HUES64 (cell line): ENCODE data around the gene RNF8. TPM values are rescaled to one million over a fixed set of nuclear protein-coding genes. Genes with fewer than 3 reads are reported as not detected.
"Not testable (repeated sequence)": the region's sequence is repeated elsewhere in the genome, so short reads cannot be mapped to it uniquely, and the experiment has no call there.

Experiments used
- H3K27ac ChIP-seq: 2 replicates; pipeline ENCODE4 v1.7.0; 2013; ENCODE audit warnings: low read depth, low read length, inconsistent platforms
- H3K27me3 ChIP-seq: 2 replicates; pipeline ENCODE4 v1.6.1; 2013; ENCODE audit warnings: mild to moderate bottlenecking, low read length; ENCODE audit not compliant: insufficient read depth
- H3K36me3 ChIP-seq: 2 replicates; pipeline ENCODE4 v1.6.1; 2013; ENCODE audit warnings: mild to moderate bottlenecking, low read length; ENCODE audit not compliant: insufficient read depth
- H3K4me1 ChIP-seq: 2 replicates; pipeline ENCODE4 v1.6.1; 2013; ENCODE audit warnings: mild to moderate bottlenecking, low read length, moderate library complexity; ENCODE audit not compliant: insufficient read depth
- H3K4me3 ChIP-seq: 2 replicates; pipeline ENCODE4 v1.5.1; 2013; ENCODE audit warnings: mild to moderate bottlenecking, low read length, moderate library complexity
- H3K9ac ChIP-seq: 2 replicates; pipeline ENCODE4 v1.6.1; 2013; ENCODE audit warnings: mild to moderate bottlenecking, low read depth, low read length
- H3K9me3 ChIP-seq: 2 replicates; pipeline ENCODE4 v1.6.1; 2013; ENCODE audit warnings: low read depth, low read length; ENCODE audit not compliant: insufficient read depth
- WGBS: fragments of 150-250, 120-280 bp; methylation state at CpG from one replicate; pipeline ENCODE4 v1.1.7; 2013; ENCODE audit warnings: missing lambda C conversion rate; 5-methylcytosine and 5-hydroxymethylcytosine counted together
- polyA plus RNA-seq, 2 experiments: library from polyadenylated mRNA; stranded (reverse); fragments of 50-300 nt; gene quantifications; one replicate each; pipeline ENCODE4 v1.2.3, GENCODE V29; 2013

Gene RNF8, protein sequence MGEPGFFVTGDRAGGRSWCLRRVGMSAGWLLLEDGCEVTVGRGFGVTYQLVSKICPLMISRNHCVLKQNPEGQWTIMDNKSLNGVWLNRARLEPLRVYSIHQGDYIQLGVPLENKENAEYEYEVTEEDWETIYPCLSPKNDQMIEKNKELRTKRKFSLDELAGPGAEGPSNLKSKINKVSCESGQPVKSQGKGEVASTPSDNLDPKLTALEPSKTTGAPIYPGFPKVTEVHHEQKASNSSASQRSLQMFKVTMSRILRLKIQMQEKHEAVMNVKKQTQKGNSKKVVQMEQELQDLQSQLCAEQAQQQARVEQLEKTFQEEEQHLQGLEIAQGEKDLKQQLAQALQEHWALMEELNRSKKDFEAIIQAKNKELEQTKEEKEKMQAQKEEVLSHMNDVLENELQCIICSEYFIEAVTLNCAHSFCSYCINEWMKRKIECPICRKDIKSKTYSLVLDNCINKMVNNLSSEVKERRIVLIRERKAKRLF
- 29.1 TPM for polyA plus RNA-seq (2013, experiment 1 of 2)
- 28.0 TPM for polyA plus RNA-seq (2013, experiment 2 of 2)

DNA sequence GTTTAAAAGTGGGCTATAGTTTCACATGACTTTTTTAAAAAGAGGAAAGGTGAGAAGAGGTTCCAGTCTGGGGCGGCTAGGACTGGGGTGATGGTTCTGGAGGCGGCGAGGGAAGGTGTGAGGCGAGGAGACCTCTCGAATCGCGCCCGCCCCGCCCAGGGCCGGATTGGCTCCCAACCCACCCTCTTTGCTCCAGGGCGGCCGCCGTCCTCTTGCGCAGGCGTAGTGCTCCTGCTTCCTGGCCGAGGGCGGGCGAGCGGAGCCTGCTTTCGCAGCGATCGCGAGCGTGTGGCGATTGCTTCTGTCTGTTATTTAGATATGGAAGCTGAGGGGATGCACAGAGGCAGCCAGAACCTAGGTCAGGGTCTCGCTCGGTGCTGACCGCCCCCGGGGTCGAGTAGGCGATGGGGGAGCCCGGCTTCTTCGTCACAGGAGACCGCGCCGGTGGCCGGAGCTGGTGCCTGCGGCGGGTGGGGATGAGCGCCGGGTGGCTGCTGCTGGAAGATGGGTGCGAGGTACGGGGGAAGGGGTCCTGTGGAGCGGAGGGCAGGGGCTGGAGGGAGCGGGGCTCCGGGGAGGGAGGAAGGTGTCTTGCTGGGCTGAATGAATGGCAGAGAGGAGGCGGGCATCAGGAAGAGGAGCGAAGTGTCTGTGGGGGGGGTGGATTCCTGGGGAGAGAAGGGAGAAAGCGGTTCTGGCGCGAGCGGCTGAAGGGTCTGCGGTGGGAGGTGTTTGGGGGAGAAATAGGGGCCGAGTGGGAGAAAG, at the start of gene RNF8:
Gene RNF8 (plus strand): TSS at position 223 of the 765 bp plus-strand sequence. CDS start 182 bp downstream, at position 405.
- Histone ChIP-seq H3K27ac (peak within 1 kb of the TSS; percentile 80), H3K9ac (peak within 1 kb of the TSS; percentile 84), H3K4me3 (peak within 1 kb of the TSS; percentile 98), H3K9me3 (no peaks in the 10 kb centered on the region), H3K4me1 (peaks cover 15% of the 10 kb centered on the region), H3K27me3 (no peaks in the 10 kb centered on the region), H3K36me3 (no peaks in the 10 kb centered on the region)
- WGBS, result under 1% methylated on average over 54 of the region's 54 CpGs

DNA sequence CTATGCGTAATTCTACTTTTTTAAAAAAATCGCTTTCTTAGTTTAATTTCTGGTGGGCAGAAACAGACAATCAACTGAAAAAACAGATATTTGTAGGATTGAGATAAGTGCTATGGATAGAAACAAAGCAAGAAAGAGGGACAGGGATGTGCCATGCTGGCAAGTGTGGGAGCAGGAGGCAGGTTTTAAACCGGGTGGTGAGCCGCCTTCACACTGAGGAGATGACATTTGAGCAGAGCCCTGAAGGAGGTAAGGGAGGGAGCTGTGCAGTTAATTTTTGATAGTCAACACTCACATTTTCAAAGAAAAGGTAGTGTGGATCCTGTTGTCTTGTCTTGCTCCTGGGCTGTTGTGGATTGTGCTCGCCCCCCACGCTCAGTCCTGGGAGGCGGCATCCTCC, 49.0 kb upstream of the RNF8 start:
- no peaks in the 10 kb centered on the region for H3K27me3 ChIP-seq
- no peak overlapping the region for H3K27ac ChIP-seq
- no peaks in the 10 kb centered on the region for H3K4me1 ChIP-seq
- WGBS, result 95% methylated on average over 7 of the region's 7 CpGs
- H3K9ac ChIP-seq, result no peak overlapping the region
- H3K36me3 ChIP-seq, result peaks cover 33% of the 10 kb centered on the region
- H3K4me3 ChIP-seq, result no peak overlapping the region
- no peaks in the 10 kb centered on the region for H3K9me3 ChIP-seq

DNA sequence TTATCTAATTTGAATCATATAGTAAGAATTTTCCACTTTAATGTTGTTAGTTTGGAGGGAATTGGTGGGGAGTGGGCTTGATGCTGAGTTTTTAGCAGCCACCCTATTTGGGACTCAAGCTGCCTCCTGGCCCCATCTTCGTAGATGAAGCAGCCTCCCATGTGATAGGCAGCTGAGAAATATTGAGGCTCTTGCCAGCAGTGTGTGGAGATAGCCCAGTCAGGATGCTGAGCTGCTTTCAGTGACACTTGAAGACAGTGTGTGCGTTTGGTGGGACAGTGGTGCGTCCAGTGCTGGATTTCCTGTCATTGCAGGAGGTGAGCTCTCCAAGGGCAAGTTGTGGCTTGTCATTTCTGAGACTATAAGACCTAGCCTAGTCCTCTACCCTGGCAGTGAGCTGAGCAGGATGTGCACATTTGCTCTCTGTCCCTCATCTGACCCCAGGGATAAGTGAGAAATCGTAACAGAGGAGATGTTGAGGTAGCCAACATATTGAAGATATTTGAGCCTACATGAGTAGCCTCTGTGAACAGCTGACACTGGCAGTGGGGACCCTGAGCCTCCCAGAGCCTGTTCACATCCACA, 47.9 kb upstream of the RNF8 start:
- no peak overlapping the region for H3K27ac ChIP-seq
- H3K4me3 ChIP-seq, result no peak overlapping the region
- no peaks in the 10 kb centered on the region for H3K27me3 ChIP-seq
- H3K9me3 ChIP-seq, result no peaks in the 10 kb centered on the region
- H3K9ac ChIP-seq, result no peak overlapping the region
- no peaks in the 10 kb centered on the region for H3K4me1 ChIP-seq
- 95% methylated on average over 4 of the region's 4 CpGs for WGBS
- peaks cover 29% of the 10 kb centered on the region for H3K36me3 ChIP-seq

DNA sequence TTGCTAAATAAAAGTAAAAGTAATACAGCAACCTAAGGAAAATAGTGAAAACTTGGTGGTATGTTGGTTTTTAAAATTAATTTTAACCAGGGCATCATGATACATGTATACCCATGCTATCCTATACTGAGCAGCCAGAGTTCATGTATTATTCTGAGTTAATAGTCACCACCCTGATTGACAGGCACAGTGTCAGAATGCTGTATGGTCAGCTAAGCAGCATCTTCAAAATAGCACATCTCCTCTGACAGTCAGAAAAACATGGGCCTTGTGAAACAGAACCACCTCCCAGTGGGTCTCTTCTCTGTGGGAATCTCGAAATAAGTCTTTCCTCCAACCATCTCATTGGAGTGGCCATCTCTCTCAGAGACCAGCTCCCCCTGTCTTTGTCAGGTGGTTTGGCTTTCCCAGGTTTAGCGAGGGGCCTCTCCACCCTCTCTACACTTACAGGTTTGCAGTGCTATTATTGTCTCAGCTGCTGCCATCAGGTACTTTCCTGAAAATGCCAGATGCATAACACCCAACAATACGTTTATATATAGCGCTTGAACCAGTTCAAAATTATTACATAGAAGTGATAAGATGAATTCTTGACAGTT, 47.1 kb upstream of the RNF8 start:
- no peak overlapping the region for H3K27ac ChIP-seq
- no peaks in the 10 kb centered on the region for H3K4me1 ChIP-seq
- H3K36me3 ChIP-seq, result peaks cover 29% of the 10 kb centered on the region

DNA sequence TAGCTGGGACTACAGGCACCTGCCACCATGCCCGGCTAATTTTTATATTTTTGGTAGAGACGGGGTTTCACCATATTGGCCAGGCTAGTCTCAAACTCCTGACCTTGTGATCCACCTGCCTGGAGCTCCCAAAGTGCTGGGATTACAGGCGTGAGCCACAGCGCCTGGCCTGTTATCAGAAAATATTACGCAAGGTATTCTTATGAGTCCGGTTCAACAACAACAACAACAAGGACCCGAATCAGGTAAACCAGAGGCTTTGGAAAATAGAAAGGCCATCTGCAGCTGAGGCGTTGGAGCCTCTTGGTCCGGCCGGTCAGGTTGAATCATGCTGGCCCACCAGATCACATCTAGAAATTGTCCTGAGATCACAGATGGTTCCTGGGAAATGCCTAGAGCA, 46.3 kb upstream of the RNF8 start:
- not testable (repeated sequence) for H3K4me3 ChIP-seq, H3K9me3 ChIP-seq, H3K27me3 ChIP-seq, H3K4me1 ChIP-seq, H3K9ac ChIP-seq, H3K27ac ChIP-seq
- 96% methylated on average over 10 of the region's 10 CpGs for WGBS
- H3K36me3 ChIP-seq, result peaks cover 25% of the 10 kb centered on the region

More for the DNA sequence above, 47.1 kb upstream of the RNF8 start:
- H3K9me3 ChIP-seq, result no peaks in the 10 kb centered on the region
- no peak overlapping the region for H3K4me3 ChIP-seq
- H3K9ac ChIP-seq, result no peak overlapping the region
- WGBS, result 94% methylated on average over 3 of the region's 4 CpGs
- H3K27me3 ChIP-seq, result no peaks in the 10 kb centered on the region

DNA sequence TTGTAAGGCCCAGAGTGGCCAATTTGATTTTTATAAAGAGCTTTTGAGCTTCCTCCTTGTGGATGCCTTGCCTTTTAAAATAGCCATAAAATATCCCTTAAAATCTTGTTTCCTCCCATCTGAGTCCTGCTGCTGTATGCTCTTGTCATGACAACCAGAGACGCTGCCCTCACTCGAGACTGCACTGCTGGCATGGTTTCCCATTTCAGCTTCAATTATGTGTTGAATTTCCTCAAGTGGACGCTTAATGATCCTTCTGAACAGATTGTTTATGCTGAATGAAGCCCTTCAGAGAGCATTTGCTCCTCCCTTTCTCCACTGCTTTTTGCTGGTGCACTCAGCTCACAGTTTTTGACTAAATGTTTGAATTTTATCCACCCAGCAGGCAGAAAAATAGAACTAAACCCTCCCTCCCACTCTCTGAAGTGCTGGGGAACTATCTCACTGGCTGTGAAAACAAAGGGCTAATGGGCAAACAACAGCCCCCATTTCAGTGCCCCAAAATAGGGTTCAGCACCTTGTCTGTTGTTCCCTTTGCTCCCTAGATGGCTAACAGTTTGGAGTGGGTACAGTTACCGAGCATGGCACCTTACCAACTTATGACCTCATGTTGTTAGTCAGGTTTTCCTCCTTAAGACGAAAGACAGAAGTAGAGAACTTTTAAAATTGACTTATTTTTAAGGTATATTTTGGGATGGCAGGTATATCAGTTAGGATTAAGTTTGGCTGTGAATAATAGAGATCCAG, 45.5 kb upstream of the RNF8 start:
- H3K9ac ChIP-seq, result no peak overlapping the region
- H3K9me3 ChIP-seq, result no peaks in the 10 kb centered on the region
- 95% methylated on average over 5 of the region's 5 CpGs for WGBS
- no peak overlapping the region for H3K4me3 ChIP-seq
- peaks cover 25% of the 10 kb centered on the region for H3K36me3 ChIP-seq
- H3K27me3 ChIP-seq, result no peaks in the 10 kb centered on the region
- H3K4me1 ChIP-seq, result no peaks in the 10 kb centered on the region
- H3K27ac ChIP-seq, result no peak overlapping the region

DNA sequence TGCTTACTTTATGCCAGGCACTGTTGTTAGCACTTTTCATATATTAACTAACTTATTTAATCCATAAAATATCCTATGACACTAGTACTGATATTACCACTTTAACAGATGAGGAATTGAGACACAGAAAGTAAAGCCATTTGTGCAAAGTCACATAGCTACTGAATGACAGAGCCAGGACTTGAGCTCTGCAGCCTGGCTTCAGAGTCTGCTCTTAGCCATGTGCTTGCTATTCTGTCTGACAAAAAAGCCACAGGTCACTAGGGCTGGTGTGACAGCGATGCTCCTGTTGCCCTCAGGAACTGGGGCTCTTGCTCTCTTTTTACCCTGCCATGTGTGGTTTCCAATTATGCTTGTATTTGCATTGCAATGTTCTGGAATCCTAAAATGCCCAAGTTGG, 44.7 kb upstream of the RNF8 start:
- H3K27me3 ChIP-seq, result no peaks in the 10 kb centered on the region
- H3K4me3 ChIP-seq, result no peak overlapping the region
- H3K9me3 ChIP-seq, result no peaks in the 10 kb centered on the region
- no peak overlapping the region for H3K27ac ChIP-seq
- H3K36me3 ChIP-seq, result peaks cover 30% of the 10 kb centered on the region
- 92% methylated on average over 1 of the region's 1 CpG for WGBS
- no peaks in the 10 kb centered on the region for H3K4me1 ChIP-seq
- no peak overlapping the region for H3K9ac ChIP-seq

DNA sequence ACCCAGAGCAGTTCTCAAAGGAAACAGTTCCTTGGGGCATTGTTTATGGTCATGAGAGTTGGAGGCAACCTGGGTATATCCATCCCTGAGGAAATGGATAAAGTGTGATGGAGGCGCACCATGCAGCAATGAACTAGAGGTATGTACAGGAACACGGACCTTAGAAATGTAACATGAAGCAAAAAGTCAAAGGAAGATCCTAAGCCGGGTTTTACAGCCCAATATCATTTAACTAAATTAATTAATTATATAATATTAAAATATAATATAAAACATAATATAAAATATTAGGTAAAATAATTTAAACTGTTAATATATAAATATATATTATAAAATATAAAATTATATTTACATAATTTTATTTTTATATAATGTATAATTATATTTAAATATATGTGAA, 44.1 kb upstream of the RNF8 start:
- Histone ChIP-seq H3K9me3 (no peaks in the 10 kb centered on the region), H3K9ac (no peak overlapping the region), H3K36me3 (peaks cover 28% of the 10 kb centered on the region), H3K4me3 (no peak overlapping the region), H3K27ac (no peak overlapping the region), H3K27me3 (no peaks in the 10 kb centered on the region), H3K4me1 (no peaks in the 10 kb centered on the region)
- 43% methylated on average over 2 of the region's 3 CpGs for WGBS

DNA sequence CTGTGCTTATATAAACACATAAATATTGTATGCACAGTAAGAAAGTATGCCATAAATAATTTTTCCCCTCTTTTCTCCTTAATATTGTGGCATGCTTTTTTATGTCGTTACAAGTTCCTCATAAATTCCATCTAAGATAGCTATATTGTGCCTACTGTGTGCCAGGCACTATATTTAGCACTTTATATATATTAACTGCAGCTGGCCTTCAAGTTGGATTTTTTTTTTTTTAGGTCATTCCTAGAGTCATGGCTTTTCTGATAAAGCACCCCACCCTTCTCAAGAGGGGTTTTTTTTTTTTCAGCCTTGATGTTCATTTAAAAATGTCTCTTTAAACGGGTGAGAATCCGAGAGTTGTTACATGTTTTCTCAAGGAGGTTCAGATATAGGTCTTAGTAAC, 42.8 kb upstream of the RNF8 start:
- H3K4me1 ChIP-seq, result no peaks in the 10 kb centered on the region
- no peak overlapping the region for H3K27ac ChIP-seq
- H3K4me3 ChIP-seq, result no peak overlapping the region
- H3K9me3 ChIP-seq, result no peaks in the 10 kb centered on the region
- H3K27me3 ChIP-seq, result no peaks in the 10 kb centered on the region
- WGBS, result 93% methylated on average over 3 of the region's 3 CpGs
- H3K36me3 ChIP-seq, result peaks cover 36% of the 10 kb centered on the region
- no peak overlapping the region for H3K9ac ChIP-seq

DNA sequence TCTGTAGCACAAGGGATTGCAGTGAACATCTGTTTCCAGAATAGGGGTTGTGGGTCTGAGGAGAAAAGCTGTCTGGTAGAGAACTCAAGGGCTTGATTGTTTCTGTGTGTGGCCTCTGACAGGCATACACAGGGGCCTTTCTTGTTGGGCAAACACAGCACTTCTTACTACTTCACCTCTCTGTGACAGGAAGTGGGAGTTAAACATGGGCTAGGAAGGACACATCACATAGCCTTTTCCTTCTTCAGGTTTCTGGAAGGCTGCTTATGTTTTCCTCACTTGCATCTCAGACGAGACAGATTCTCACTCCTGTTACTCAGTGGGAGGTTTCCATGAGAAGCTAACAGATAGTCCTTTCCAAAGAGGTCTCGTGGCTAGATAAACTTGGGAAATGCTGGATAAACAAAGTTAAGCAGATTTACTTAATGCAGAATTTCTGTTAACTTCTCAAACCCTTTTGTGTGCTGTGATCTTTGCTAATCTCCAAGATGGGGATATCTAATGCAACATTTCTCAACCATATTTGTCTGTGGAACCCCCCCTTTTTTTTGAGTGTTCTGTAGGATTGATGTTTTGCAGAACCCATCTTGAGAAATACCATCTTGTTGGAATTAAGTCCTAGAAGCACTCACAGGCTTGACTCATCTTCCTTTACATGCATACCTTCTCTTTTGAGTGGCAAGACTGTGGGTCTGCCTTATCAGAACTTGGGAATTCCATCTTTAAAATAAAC, 41.9 kb upstream of the RNF8 start:
- peaks cover 42% of the 10 kb centered on the region for H3K36me3 ChIP-seq
- H3K4me1 ChIP-seq, result no peaks in the 10 kb centered on the region
- H3K27me3 ChIP-seq, result no peaks in the 10 kb centered on the region
- 89% methylated on average over 2 of the region's 2 CpGs for WGBS
- no peak overlapping the region for H3K9ac ChIP-seq
- H3K27ac ChIP-seq, result no peak overlapping the region
- H3K9me3 ChIP-seq, result no peaks in the 10 kb centered on the region
- no peak overlapping the region for H3K4me3 ChIP-seq
